GM19395 (cell line): Measurements from ENCODE around the gene DNAH10.
"Not testable (repeated sequence)": the region's sequence is repeated elsewhere in the genome, so short reads cannot be mapped to it uniquely, and the experiment has no call there.

ENCODE experiments used
- ATAC-seq: cut with Tn5 transposase; IDR thresholded peaks from one replicate; pipeline ENCODE4 v1.9.1; 2021; ENCODE audit warnings: mild to moderate bottlenecking, moderate library complexity; ENCODE audit not compliant: unreplicated experiment

Gene DNAH10

DNA sequence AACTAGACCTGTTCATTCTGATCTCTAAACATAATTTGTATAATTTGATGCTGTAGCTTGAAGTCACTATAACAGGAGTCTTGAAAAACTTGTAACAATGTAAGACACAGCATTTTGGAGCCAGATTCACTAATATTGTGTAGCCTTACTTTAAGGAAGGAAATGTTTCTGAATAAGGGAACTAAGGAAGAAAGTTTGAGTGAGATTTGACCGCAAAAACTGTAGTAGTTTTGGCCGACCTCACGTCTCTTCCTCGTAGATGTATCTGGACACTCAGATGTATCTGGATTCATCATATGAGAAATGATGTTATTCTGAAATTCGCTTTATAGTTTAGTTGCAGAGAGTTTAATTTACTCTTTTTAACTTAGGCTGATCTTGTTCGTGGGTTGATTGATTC, 13.9 kb upstream of the DNAH10 start:
- no peak for ATAC-seq

DNA sequence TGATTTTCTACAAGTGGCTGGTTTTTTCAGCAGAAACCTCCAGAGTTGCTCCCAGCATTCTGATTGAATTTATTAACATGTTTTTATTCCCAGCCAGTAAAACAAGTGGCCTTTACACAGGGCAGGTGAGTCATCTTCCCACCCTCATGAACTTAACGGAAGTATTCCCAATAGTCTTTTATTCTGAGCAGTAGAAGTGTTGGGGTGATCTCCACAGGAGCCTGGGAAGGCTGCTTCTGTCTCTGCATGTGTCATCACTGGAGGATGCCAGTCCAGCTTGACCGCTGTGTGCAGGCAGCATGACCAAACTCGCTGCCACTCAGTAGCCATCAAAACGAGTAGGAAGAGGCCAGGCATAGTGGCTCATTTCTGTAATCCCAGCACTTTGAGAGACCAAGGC, 13.4 kb upstream of the DNAH10 start:
- no peak for ATAC-seq

DNA sequence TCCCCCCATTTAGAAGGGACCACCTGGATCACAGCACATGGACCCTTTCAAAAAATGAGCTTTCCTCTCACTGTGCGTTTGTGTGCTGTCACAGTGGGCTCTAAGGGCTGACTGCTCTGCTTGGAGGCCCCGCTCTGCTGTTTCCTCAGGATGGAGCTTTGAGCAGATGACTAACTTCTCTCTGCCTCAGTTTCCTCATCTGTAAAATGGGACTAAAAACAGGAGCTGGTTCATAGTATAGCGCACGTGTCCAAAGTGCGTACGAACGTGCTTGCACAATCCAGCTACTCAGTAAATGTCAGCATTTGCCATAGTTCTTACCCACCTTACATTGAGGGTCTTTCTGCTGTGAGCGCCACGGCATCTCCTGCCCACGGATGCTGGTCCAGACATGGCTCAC, 12.7 kb upstream of the DNAH10 start:
- ATAC-seq = no peak

DNA sequence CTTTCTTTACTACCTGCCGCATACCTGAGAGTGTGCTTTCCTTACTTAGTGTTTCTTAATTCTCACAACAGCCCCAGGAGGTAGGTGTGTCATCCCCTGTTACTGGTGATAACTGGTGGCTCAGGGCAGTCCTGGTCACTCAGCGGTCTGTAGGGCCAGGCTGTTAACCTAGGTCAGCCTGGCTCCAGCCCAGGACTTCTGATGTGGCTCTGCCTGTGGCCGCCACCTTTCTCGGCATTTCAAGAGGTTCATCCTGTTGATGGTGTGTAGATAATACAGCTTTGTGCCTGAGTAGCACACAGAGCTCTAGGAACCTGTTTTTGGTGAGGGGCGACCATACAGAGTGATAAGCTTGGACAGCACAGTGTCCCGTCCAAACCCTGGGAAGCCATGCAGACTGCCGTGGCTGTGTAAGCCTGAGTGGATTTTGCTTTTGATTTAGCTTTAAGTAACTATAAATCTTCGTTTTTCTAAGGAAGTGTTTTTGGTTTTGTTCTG, 11.9 kb upstream of the DNAH10 start:
- ATAC-seq = no peak

DNA sequence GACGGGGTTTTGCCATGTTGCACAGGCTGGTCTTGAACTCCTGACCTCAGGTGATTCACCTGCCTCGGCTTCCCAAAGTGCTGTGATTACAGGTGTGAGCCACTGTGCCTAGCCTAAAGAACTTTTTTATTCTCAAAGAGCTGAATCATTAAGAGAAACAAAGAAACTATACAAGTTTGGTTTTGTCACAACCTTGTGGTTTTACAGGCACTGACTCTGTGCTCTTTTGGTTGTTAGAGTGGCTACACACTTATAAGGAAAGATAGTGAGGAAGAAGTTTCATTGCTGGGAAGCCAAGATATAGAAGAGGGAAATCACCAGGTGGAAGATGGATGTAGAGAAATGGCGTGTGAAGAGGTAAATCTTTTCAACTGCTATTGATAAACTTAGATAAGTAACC, 10.1 kb upstream of the DNAH10 start:
- ATAC-seq = no peak

DNA sequence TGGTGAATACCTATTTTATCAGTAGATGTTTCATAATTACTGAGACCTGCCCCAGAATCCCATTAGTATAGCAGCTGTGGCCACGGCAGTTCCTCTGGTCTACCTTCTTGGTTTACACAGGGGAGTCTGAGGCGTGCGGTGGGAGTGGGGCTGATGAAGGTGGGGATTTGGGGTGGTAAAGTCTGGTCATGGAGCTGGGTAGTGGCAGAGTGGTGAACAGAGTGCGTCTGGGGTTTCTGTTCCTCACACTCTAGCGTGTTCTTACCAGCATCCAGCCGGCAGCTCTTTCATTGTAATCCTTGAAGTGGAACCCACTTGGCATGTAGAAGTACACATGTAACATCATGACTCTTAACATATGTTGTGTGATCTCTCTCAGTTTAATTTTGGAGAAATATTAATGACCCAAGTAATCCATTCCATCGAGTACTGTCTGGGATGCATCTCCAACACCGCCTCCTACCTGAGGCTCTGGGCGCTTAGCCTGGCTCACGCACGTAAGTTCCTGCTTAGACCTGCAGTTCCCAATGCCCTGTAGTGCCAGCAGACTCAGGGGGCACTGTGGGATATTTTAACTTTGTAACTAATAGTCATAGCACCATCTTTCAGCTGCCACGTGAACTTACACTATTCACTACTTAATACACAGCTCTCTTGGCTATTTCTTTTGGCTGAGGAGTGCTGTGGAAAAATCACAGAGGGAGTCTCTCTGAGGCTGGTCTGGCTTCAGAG, 7.9 kb upstream of the DNAH10 start:
- ATAC-seq = no peak

DNA sequence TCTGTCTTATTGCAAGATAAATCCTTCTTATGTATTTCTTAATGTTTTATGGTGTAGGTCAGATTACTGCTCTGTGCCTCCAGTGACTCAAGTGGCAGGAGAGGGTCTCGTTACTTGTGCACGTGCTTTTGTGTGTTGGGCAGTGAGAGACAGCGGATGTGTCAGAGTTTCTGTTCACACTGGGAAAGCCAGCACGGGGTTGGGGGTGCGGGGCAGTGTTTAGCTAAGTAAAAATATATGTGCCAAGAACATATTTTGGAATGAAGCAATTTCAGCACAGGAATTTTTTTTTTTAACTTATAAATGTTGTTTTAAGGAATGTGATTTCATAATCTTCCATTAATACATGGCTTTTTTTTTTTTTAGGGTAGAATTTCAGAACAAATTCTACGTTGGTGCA, 4.5 kb upstream of the DNAH10 start:
- ATAC-seq = no peak

DNA sequence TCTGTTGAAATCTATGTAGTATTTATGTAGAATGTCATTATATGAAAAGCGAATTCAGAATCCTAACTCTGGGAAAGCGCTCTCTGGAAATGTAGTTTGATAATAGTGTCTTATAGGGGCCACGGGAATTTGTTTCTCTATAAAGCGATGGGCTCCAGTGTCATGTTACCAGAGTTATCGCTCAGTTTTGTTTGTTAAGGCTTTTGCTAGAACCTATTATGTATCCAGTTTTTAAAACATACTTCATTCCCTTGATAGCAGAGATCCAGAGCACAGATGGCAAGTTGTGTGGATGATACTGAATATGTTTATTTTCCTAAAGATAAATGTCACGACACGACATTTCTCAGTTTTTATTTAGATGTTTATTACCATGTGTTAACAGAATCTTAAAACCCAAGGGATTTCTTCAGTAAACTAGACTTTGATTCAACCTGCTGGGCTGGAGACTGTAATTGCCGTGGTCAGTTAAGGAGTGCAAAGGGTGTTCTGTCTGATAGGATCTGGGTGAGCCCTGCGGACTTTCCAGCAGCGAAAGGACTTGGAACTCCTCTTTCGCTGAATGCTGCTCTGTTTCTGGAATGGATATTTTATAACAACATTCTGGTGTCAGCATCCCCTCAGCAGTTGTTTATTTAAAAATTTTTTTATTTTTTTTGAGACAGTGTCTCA, 1.7 kb upstream of the DNAH10 start:
- ATAC-seq = no peak

DNA sequence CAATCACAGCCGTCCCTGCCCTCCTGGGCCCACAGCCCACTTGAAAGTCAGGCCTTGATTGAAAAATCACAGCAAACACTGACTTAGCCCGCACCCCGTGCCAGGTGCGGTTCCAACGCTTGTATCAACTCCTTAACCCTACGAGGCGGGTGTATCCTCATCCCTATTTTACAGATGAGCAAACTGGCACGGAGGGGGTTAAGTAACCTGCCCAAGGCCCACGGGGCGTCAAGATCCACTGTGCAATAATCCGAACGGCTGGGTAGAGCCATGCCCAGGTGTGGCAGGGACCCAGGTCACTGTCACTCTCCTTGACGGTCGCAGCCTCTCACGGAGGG, 583 bp downstream of the DNAH10 start:
- ATAC-seq = no peak

DNA sequence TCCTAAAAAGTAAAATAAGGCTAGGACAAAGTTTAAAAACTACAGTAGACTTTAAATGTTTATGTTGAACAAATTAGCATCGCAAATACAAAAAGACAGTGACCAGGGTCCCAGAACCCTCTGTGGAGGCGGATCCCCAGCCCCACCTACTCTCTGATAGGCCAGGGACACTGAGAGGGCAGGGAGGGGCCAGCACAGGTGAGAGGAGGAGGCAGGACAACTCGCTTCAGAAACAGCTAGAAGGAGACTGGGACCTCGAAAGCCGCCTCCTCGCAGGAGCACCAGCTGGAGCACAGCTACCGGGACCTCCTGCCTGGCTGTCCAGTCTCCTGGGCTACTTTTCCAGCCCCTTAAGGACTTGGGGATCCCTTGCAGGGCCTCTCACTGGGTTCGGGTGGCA, 992 bp downstream of the DNAH10 start:
- no peak for ATAC-seq

DNA sequence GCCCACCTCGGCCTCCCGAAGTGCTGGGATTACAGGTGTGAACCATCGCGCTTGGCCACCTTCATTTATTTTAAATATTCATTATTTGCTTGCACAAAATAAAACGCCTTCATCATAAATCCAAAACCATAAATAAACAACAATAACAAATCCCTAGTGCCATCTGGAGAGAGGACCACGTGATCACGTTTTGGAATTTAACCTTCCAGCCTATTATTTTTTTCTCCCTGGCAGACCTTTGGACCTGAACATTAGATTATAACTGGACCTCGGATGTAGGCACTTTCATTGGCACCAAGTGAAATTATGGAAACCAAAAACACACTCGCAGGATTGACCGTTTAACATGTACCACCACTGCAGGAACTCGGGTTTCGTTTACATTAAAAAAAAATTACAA, 2.0 kb downstream of the DNAH10 start:
- no peak for ATAC-seq

DNA sequence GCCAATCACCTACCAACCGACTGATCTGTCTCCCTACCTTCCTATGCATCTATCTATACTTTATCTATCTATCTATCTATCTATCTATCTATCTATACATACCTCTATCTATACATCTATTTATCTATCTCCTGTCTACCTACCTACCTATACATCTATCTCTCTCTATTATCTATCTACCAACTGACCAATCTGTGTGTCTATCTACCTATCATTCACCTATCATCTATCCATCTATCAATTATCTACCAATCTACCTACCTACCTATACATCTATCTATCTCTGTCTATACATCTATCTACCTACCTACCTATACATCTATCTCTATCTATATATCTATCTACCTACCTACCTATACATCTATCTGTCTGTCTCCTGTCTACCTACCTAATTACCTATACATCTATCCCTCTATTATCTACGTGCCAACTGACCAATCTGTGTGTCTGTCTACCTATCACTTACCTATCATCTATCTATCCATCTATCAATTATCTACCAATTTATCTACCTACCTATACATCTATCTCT, 3.5 kb downstream of the DNAH10 start:
- no peak for ATAC-seq

DNA sequence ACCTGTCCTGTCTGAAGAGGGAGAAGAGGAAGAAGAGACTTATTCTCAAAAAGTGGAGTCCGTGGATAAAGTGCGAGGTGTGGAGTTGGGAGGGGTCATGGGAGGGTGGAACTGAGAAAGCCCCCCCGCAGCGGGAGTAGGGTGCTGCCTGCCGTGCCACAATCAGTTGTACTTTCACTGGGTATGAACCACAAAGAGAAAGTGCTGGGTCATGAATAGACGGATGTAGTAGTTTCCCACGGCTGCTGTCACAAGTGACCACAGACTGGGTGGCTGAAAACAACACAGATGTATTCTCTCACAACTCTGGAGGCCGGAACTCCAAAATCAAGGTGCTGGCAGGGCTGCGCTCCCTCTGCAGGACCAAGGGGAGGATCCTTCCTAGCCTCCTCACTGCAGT, 5.5 kb downstream of the DNAH10 start:
- peak; percentile 76 for ATAC-seq

DNA sequence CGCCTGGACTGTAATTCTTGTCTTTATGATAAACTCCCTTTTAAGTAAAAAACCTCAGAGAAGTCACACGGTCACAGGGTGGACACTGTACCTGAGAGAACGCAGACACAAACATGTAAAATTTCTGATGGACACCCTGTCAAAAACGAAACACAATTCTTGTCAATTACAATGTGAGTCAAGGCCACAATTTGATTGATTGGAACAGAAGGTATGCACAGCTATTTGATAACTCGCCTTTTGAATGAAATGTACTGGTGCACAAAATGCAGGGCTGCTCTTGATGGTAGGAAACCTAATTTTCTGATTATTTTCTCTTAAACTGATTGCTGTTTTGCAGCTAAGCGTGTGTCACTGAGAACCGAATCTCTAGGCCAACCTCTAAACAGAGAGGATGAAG, 9.2 kb downstream of the DNAH10 start:
- no peak for ATAC-seq

DNA sequence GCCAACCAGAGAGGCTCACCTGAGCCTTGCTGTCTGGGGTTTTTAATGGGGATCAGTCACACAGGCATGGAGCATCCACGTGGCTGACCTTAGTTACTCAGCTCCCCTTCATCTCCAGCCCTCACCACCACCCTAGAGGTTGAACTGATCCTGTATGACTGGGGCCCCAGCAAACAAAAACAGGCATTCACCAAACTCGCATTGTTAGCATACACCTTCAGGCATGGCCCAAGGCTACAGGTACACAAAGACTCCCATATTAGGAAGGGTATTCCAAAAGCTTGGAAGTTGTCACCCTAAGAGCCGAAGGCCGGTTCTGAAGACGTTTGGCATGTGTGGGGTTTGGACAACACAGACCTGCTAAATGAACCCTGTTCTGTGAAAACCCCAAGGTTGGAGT, 10.0 kb downstream of the DNAH10 start:
- ATAC-seq = no peak

DNA sequence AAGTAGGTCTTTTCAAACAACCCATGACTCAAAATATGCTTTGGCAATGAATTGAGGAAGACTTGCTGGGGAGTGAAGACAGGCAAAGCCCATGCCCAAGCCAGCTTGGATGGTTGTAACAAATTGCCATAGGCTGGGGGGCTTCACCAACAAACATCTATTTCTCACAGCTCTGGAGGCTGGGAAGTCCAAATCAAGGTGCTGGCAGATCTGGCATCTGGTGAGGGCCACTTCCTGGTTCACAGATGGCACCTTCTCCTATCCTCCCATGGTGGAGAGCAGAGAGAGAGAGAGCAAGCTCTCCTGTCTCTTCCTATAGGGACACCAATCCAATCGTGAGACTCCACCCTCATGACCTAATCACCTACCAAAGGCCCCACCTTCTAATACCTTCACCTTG, 11.3 kb downstream of the DNAH10 start:
- no peak for ATAC-seq

DNA sequence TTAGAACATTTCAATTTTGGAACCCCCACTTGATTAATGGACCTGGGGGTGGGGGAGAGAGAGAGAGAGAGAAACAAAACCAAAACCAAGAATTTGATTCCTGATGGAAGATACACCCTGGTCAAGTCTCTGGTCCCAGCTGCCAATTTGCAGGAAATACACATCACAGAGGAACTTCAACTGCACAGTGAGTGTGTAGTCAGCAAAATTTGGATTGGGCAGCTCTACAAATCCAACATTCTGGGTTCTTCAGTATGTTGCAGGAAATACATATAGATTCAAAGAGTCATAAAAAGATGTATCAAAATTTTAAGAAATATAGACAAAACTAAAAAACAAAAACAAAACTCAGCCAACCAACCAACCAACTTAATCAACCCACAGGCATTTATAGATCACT, 17.4 kb downstream of the DNAH10 start:
- ATAC-seq = no peak

DNA sequence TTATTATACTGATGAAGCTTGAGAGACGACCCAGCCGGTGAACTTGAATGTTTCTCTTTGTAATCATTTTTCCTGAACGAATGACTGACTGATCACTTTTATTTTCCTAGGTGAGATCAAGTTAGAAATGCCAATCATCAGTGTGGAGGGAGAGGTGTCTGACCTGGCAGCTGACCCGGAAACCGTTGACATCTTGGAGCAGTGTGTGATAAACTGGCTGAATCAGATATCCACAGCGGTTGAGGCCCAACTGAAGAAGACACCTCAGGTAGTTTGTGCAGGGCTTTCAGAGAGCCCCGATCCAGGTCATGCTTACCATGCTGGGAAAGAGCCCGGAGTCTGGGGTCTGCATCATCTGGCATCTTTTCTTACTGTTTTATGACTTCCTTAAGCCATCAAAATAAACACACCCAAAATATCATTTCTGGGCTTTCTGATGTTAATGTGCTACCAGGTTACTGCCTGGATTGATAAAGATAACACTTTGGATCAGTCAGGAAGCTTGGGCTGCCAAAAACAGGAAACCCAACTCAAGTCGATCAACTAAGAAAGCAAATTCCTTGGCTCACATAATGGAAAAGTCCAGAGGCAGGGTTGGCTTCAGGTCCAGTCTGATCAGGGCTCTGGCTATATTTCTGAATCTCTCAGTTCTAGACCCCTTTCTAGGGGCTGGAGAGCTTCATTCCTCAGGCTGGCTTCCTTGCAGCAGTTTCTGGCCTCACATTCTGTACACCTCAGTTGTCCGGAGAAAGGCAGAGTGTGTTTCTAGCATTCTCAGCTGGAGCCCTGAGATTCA, 21.1 kb downstream of the DNAH10 start:
- no peak for ATAC-seq

DNA sequence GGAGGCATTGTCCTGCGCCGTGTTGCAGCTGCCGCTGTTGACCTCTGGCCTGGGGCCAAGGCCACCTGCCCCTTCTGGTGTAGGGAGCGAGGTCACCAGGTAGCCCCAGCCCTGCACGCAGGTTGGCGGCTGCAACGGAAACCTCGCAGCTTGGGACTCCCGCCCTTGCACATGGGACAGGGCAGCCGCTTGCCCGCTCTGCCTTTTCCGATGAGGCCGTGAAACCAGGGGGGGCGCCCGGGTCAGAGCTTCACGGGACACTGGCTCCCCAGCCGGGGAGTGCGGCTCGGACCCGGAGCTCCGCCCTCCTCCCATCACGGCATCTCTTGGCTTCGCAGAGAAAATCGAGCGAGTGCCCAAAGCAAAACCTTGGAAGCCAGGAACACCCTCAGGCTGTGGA, 25.4 kb downstream of the DNAH10 start:
- no peak for ATAC-seq

DNA sequence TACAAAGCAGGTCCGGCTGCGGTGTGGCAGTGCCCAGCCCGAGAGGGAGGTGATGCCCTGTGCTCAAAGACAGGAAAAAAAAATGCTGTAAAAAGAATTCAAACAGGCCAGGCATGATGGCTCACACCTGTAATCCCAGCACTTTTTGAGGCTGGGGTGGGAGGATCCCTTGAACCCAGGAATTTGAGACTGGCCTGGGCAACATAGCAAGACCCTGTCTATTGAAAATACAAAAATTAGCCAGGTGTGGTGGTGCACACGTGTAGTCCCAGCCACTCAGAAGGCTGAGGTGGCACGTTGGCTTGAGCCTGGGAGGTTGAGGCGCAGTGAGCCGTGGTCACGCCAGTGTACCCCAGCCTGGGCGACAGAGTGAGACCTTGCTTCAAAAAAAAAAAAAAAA, 26.4 kb downstream of the DNAH10 start:
- ATAC-seq = no peak

DNA sequence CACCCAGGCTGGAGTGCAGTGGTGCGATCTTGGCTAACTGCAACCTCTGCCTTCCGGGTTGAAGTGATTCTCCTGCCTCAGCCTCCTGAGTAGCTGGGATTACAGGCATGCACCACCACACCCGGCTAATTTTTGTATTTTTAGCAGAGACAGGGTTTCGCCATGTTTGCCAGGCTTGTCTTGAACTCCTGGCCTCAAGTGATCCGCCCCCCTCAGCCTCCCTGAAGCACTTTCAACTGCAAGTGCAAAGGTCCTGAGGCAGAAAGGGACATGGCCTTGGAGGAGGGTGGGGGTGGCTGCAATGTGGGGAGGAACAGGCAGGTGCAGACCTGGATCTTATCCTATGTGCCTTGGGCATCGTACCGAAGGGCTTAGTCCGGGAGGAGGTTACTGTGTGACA, 27.3 kb downstream of the DNAH10 start:
- not testable (repeated sequence) for ATAC-seq
